HTERT RPE-1 (cell line): ENCODE measurements around the gene CHRNA4.
"Not testable (repeated sequence)": the region's sequence is repeated elsewhere in the genome, so short reads cannot be mapped to it uniquely, and the experiment has no call there.

Experiments used
- in situ Hi-C: fragments of 300-500 bp; cut with MboI; formaldehyde crosslinking; loops from 4 replicates; pipeline ENCODE4 v1.14.3; 2020; ENCODE audit warnings: low sequenced_read_pairs

CHRNA4 gene

GRCh38 chr20:63337786-63338420 is 23.2 kb downstream of the CHRNA4 start:
- in situ Hi-C loops: no loop called here

DNA sequence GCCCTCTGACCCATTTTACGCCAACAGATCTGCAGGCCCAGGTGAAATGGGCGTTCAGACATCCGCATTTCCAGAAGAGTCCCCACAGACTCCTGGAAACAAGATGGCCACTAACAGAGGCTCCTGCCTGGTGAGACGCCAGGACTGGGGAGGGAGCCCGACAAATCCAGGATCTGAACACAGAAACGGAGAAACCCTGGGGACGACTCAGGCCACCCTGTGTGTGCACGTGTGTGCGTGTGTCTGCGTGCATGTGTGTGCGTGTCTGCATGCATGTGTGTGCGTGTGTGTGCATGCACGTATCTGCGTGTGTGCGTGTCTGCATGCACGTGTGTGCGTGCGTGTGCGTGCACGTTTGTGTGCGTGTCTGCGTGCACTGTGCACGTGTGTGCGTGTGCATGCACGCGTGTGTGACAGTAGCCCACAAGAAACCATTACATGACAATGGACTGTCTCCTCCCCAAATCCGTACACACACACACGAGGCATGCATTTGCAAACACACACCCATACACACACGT is 24.9 kb downstream of the CHRNA4 start:
- in situ Hi-C loops: no loop called here

- in situ Hi-C loops: no loop called here
These were observed 25.4 kb downstream of the CHRNA4 start for GRCh38 chr20:63335711-63336110.

DNA sequence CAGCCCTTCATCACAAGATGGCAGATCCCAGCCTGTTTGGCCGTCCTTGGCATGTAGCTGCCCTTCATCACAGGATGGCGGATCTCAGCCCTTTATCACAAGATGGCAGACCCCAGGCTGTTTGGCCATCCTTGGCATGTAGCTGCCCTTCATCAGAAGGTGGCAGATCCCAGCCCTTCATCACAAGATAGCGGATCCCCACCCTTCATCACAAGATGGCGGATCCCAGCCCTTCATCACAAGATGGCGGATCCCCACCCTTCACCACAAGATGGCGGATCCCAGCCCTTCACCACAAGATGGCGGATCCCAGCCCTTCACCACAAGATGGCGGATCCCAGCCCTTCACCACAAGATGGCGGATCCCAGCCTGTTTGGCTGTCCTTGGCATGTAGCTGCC is 26.1 kb downstream of the CHRNA4 start:
- in situ Hi-C loops: not testable (repeated sequence)

GRCh38 chr20:63334356-63334755 is 26.8 kb downstream of the CHRNA4 start:
- in situ Hi-C loops: no loop called here

DNA sequence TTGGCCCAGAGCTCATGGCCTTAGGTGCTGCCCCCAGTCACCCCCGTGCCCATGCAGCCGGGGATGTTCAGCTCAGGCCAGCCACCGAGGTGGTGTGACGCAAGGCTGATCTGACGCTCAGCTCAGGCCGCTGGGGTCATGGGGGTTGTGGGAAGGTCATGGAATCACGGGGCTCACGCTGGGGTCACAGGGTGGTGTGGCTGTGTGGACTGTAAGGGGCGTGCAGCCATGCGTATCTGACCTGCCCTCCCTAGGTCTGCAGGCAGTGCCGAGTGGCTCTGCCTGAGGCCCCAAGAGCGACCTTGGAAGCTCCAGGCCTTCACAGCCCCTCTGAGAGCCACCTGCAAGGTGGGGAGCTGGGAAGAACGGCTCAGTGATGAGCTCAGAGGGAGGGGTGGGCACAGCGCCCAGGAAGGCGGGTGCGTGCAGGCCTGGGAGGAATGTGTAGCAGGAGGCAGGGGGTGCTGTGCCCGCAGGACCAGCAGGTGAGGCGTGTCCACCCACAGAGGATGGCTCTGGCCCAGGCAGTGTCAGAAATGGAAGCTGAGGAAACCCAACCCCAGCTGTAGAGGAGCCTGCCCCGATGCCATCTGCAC is 27.8 kb downstream of the CHRNA4 start:
- in situ Hi-C loops: no loop called here

DNA sequence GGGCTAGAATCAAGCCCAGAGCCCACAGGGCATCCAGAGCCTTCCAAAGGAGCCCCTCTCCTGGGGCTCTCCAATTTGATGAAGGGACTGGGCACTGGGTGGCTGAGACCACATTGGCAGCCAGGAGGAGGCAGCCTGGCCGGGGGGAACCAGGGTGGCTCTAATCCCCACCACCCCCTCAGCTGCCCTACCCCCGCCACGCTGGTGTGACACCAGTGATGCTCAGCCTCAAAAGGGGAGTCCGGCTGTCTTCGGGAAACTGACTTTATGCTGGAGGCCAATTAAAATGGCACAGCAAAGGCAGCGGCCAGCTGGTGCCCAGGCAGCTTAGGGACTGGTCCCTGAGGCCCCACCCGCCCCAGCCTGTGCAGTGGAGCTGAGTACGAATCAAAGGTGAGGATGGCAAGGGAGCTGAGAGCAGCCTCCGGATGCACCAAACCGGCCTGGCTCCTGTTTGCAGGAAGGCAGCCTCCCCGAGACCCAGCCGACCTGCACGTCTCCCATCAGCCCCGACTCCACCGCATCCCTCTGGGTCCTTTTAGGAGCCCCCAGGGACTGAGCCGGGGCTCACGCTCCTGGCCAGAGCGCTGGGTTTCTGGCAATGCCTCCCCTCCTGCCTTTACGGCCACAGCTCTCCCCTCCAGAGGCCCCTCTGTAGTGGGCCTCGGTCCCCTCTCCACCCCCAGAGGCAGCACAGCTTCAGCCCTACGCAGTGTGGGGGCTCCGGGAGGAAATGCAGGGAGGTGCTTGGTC is 28.5 kb downstream of the CHRNA4 start:
- in situ Hi-C loops: no loop called here

DNA sequence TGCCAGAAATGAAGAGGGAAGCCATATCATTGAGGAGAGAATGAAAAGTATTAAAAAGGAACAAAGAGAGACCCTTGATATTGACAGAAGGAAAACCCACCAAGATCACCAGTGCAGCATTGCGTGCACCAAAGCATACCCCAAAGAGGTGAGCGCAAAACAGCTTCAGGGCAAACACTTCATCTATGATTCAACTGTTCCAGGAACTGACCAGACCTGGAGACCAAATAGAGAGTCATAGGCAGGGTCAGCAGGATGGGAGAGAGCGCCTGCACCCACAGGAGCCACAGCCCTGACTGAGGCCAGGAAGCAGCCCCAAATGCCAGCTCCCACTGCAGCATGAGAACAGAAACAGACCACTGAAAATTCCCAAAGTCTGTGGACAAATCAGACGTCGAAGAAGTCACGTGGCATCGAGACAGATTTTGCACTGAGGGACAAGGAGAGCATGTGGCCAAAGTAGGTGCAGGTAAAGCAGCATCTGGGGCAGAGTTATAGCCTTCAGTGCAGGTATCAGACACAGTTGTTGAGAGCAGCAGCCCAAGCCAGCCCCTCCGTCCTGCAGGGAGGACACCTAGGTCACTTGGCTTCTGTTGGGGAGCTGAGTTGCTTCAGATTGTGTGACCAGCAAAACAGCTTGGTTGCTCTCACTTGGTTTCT is 29.3 kb downstream of the CHRNA4 start:
- in situ Hi-C loops: no loop called here

- in situ Hi-C loops: no loop called here
These were observed 30.2 kb downstream of the CHRNA4 start for GRCh38 chr20:63330940-63331339.

DNA sequence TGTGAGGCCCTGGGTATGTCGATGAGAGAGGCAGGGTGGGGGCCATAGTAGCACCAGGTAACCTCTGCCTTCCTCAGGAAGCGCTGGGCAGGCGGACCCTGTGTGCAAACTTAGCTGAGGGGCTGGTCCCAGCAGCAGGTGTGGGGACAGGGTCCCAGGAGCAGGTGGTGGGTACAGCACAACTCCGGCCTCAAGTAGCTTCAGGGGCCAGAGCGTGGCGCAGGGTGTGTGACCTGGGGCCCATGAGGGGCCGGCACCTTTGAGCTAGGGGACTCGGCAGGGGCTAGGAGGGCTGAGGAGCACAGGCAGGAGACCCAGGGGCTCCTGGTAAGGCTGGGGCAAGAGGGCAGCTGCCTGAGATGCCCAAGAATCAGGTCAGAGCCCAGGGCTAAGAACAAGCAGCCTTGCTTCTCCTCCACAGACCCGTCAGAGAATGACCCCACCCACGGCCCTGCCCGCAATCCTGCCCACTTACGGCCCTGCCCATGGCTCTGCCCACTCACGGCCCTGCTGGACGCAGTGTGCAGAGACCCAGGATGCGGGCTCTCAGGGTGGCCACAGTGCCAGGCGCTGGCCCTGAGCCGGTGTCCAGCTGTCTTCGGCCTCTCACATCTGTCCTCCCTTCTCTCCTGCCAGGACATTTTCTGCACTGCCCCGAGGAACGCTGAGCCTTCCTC is 30.9 kb downstream of the CHRNA4 start:
- in situ Hi-C loops: no loop called here

GRCh38 chr20:63329331-63330083 is 31.6 kb downstream of the CHRNA4 start:
- in situ Hi-C loops: no loop called here

GRCh38 chr20:63328718-63329275 is 32.4 kb downstream of the CHRNA4 start:
- in situ Hi-C loops: no loop called here

GRCh38 chr20:63328026-63328700 is 33.0 kb downstream of the CHRNA4 start:
- in situ Hi-C loops: no loop called here

DNA sequence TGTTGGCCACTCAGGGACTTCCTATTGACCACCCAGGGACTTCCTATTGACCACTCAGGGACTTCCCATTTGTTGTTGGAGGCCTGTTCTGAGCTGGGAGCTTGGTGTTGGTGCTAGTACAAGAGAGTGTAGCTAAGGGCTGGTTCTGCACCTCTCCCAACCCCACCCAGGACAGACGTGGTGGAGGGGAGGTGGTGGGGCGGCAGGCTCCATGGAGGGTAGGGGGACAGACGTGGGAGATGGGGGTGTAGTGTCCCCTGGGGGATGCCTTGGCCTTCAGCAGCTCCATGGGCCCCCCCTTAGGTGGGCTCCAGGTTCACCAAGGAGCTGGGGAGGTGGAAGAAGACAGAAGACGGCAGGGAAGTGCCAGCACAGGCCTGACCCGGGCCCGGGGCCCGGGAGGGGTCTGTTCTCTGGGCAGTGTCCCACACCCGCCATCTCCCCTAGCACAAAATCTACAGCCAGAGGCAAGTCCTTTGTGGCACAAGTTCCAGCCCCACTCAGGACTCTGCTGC is 33.9 kb downstream of the CHRNA4 start:
- in situ Hi-C loops: no loop called here

- in situ Hi-C loops: no loop called here
These were observed 34.6 kb downstream of the CHRNA4 start for GRCh38 chr20:63326314-63327230.

- in situ Hi-C loops: no loop called here
These were observed 35.4 kb downstream of the CHRNA4 start for GRCh38 chr20:63325554-63326313.

DNA sequence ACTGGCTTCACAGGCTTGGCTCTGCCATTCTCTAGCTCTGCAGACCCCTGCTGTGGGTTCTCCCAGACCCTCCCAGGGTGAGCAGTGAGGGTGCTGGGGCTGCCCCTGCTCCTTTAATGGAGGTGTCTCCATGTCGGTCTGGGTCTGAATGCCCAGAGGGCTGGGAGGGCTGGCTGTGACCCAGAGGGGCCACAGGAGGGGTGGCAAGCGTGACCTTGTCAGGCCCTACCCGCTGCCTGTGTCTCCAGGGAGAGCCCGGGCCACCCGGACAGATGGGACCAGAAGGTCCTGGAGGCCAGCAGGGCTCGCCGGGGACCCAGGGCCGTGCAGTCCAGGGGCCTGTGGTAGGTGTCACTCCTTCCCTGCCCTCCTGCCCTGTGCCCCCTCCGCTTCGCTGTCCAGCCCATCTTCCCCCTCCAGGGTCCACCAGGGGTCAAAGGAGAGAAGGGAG is 36.1 kb downstream of the CHRNA4 start:
- in situ Hi-C loops: no loop called here
